HPDE6-E6E7 (cell line): ENCODE measurements around the gene GAA.
"Not testable (repeated sequence)": the region's sequence is repeated elsewhere in the genome, so short reads cannot be mapped to it uniquely, and the experiment has no call there.

Experiments
- DNase-seq: peaks from one replicate; pipeline ENCODE4 v3.0.0; 2011; ENCODE audit warnings: missing footprints; ENCODE audit errors: extremely low spot score

Gene GAA

GRCh38 chr17:80145076-80146075, 44.0 kb downstream of the GAA start:
- no peak for DNase-seq

- DNase-seq: no peak
Observed at GRCh38 chr17:80146121-80147034, 45.0 kb downstream of the GAA start.

GRCh38 chr17:80147035-80147822, 45.8 kb downstream of the GAA start, which contains the start of gene EIF4A3:
Gene EIF4A3, minus strand, starts transcription at chr17:80147128. Its CDS starts 167 bp downstream, at chr17:80146961.
- DNase-seq: peak; percentile 98

- no peak for DNase-seq
Observed at GRCh38 chr17:80151333-80151732, 50.0 kb downstream of the GAA start.

- no peak for DNase-seq
Observed at GRCh38 chr17:80152081-80152702, 50.8 kb downstream of the GAA start.

- no peak for DNase-seq
Observed at GRCh38 chr17:80153004-80153403, 51.6 kb downstream of the GAA start.

GRCh38 chr17:80154166-80154565, 52.8 kb downstream of the GAA start:
- DNase-seq: no peak

- not testable (repeated sequence) for DNase-seq
Observed at GRCh38 chr17:80155600-80155999, 54.2 kb downstream of the GAA start.

- DNase-seq: no peak
Observed at GRCh38 chr17:80158846-80159245, 57.5 kb downstream of the GAA start.

GRCh38 chr17:80160536-80160935, 59.2 kb downstream of the GAA start:
- no peak for DNase-seq

- DNase-seq: no peak
Observed at GRCh38 chr17:80163336-80163735, 62.0 kb downstream of the GAA start.

- no peak for DNase-seq
Observed at GRCh38 chr17:80164185-80164584, 62.8 kb downstream of the GAA start.

GRCh38 chr17:80166446-80166845, 65.1 kb downstream of the GAA start:
- DNase-seq: no peak

- DNase-seq: no peak
Observed at GRCh38 chr17:80168371-80168770, 67.0 kb downstream of the GAA start.

GRCh38 chr17:80169107-80169506, 67.7 kb downstream of the GAA start:
- no peak for DNase-seq
